PFSK-1 (cell line): Measurements from ENCODE around the gene MRPS25.

Experiments
- POLR2AphosphoS5 ChIP-seq: IDR thresholded peaks from 2 replicates; pipeline ENCODE4 v1.6.1; 2012; ENCODE audit warnings: low read depth, mild to moderate bottlenecking, control low read depth, low read length, moderate library complexity
- REST ChIP-seq, 2 experiments: IDR thresholded peaks; 2 replicates each; pipeline versions ENCODE4 v1.6.1 to v1.8.0; 2011 to 2012; ENCODE audit warnings: low read depth in 2 of 2, low read length in 2 of 2, control low read depth in 1 of 2, inconsistent platforms in 1 of 2, mild to moderate bottlenecking in 1 of 2, moderate library complexity in 1 of 2; ENCODE audit not compliant: insufficient read depth in 1 of 2

- TF ChIP-seq POLR2AphosphoS5 (no peak), REST (IDR thresholded peaks at IDR 0.05; ENCODE audit: insufficient read depth in 1 of 2, low read depth in 2 of 2, low read length in 2 of 2) (no peak)
Observed at GRCh38 chr3:15110206-15110605, 45.1 kb upstream of the MRPS25 start.
